Ascending aorta (tissue), 2 donors: ENCODE measurements around the gene PEBP1. TPM values are rescaled to one million over a fixed set of nuclear protein-coding genes. Genes with fewer than 3 reads are reported as not detected.

Experiments
- DNase-seq, 2 donors: peaks; one replicate each; pipeline ENCODE4 v3.0.0-alpha.2; 2019; ENCODE audit warnings: low spot score in 2 of 2
- H3K27ac ChIP-seq, 2 donors: fragments of 200-600 bp; sonication (generic); one replicate each; pipeline ENCODE4 v1.5.1; 2016 to 2017; ENCODE audit warnings: mild to moderate bottlenecking in 1 of 2
- H3K27me3 ChIP-seq: fragments of 200-600 bp; sonication (generic); one replicate; pipeline ENCODE4 v1.5.1; 2017
- H3K36me3 ChIP-seq, 2 donors: fragments of 200-600 bp; sonication (generic); one replicate each; pipeline ENCODE4 v1.5.1; 2016
- H3K4me1 ChIP-seq, 2 donors: fragments of 200-600 bp; sonication (generic); one replicate each; pipeline ENCODE4 v1.5.1; 2016 to 2017; ENCODE audit warnings: mild to moderate bottlenecking in 1 of 2
- H3K4me3 ChIP-seq, 2 donors: fragments of 200-600 bp; sonication (generic); one replicate each; pipeline ENCODE4 v1.5.1; 2016 to 2017; ENCODE audit warnings: mild to moderate bottlenecking in 1 of 2
- H3K9me3 ChIP-seq, 2 donors: fragments of 200-600 bp; sonication (generic); one replicate each; pipeline ENCODE4 v1.5.1; 2016
- intact Hi-C: fragments of 100-400 bp; cut with DNase I; formaldehyde crosslinking; loops from one replicate; pipeline ENCODE4 v1.15.1; 2023
- total RNA-seq: library from RNA; depleted of rRNA; stranded (reverse); fragments of >200 nt; gene quantifications from one replicate; pipeline ENCODE4 v1.1.0, GENCODE V29; 2016
- TF ChIP-seq, protein P1 (sequence below), 3 experiments: fragments of 200-600 bp in 2 of 3; fragments of 450-650 bp in 1 of 3; sonication (generic) in 2 of 3; IDR thresholded peaks; one replicate each; pipeline ENCODE4 v1.5.1; 2016 to 2019; ENCODE audit warnings: antibody characterized with exemption in 3 of 3, mild to moderate bottlenecking in 1 of 3, moderate library complexity in 1 of 3

PEBP1 gene
- total RNA-seq, 1 donor from 2014 or later: 312 TPM

- Histone ChIP-seq H3K9me3 (no peaks in the 10 kb centered on the region), H3K27me3 (no peaks in the 10 kb centered on the region), H3K4me3 (no peak overlapping the region), H3K36me3 (peaks cover 33 to 48% of the 10 kb centered on the region in 2 donors), H3K4me1 (no peaks in the 10 kb centered on the region), H3K27ac (no peak overlapping the region)
- TF ChIP-seq, protein P1, sequence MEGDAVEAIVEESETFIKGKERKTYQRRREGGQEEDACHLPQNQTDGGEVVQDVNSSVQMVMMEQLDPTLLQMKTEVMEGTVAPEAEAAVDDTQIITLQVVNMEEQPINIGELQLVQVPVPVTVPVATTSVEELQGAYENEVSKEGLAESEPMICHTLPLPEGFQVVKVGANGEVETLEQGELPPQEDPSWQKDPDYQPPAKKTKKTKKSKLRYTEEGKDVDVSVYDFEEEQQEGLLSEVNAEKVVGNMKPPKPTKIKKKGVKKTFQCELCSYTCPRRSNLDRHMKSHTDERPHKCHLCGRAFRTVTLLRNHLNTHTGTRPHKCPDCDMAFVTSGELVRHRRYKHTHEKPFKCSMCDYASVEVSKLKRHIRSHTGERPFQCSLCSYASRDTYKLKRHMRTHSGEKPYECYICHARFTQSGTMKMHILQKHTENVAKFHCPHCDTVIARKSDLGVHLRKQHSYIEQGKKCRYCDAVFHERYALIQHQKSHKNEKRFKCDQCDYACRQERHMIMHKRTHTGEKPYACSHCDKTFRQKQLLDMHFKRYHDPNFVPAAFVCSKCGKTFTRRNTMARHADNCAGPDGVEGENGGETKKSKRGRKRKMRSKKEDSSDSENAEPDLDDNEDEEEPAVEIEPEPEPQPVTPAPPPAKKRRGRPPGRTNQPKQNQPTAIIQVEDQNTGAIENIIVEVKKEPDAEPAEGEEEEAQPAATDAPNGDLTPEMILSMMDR (IDR thresholded peaks at IDR 0.05): peak in 2 of 3 experiments; percentile 20 to 42
- no peak for DNase-seq
- intact Hi-C loops: no loop called here
Measured at GRCh38 chr12:118164798-118165486, 29.0 kb downstream of the PEBP1 start.

DNA sequence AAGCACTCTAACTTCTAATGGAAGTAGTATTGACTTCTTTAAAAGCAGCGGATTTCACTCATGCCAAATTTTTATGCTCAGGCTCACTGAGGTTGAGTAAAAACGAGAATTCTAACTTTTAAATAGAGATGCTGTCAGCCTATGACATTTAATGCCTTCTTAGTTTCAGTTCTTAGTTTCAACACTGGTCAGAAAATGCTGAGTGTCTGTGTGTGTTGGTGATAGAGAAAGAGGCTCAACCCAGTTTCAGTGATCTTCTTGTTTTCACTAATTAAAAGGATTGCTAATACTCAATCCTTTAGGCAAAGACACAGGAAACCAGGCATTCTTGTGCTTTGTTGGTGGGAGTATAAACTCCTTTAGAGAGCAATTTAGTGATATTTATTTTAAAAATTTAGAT lies 31.0 kb downstream of the PEBP1 start:
- no peaks in the 10 kb centered on the region for H3K9me3 ChIP-seq
- no peak overlapping the region for H3K27ac ChIP-seq
- TF ChIP-seq, protein P1 (IDR thresholded peaks at IDR 0.05): no peak
- DNase-seq: no peak
- peaks cover 35 to 48% of the 10 kb centered on the region in 2 donors for H3K36me3 ChIP-seq
- no peak overlapping the region for H3K4me3 ChIP-seq
- H3K4me1 ChIP-seq: no peaks in the 10 kb centered on the region
- intact Hi-C loops: no loop called here
- no peaks in the 10 kb centered on the region for H3K27me3 ChIP-seq

DNA sequence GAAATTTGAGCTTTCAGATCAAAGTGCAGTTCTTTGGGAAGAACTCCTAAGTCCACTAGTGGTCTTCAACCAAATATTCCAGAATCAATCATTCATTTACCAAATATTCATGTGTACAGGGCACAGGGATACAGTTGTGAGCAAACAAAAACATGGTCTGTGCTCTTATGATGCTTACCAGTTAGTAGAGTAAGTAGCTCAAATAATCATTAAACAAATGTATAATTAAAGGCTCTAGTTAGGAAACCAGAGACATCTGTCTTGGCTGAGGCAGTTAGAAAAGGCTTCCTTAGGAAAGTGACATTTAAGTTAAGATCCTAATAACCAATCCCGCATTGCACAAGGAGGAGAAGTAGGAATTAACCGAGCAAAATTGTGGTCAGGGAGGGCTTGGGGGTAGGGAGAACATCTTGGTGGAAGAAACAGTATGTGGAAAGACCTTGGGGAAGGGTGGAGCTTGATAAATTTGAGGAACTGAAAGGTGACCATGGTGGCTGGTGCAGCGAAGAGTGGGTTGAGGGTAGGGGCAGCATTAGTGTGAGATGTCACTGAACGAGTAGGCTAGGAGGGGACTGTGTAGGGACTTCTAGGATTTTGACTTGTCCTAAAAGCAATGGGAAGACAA lies 40.0 kb downstream of the PEBP1 start:
- no peak overlapping the region for H3K4me3 ChIP-seq
- DNase-seq: no peak
- no peaks in the 10 kb centered on the region for H3K9me3 ChIP-seq
- no peaks in the 10 kb centered on the region for H3K27me3 ChIP-seq
- intact Hi-C loops: no loop called here
- H3K27ac ChIP-seq: no peak overlapping the region
- TF ChIP-seq, protein P1 (IDR thresholded peaks at IDR 0.05): no peak
- no peaks in the 10 kb centered on the region for H3K4me1 ChIP-seq
- H3K36me3 ChIP-seq: peaks cover 61 to 82% of the 10 kb centered on the region in 2 donors

- TF ChIP-seq, protein P1 (IDR thresholded peaks at IDR 0.05): no peak
- DNase-seq: no peak
- Histone ChIP-seq H3K27me3 (no peaks in the 10 kb centered on the region), H3K4me1 (peaks cover 0 to 4% of the 10 kb centered on the region in 2 donors), H3K9me3 (no peaks in the 10 kb centered on the region), H3K4me3 (no peak overlapping the region), H3K27ac (no peak overlapping the region), H3K36me3 (peaks cover 18 to 23% of the 10 kb centered on the region in 2 donors)
- intact Hi-C loops: loop anchor here (5.0 kb wide), 1 partner anchor 129 kb away; no protein-coding TSS in a partner anchor
Measured at GRCh38 chr12:118183155-118183554, 47.2 kb downstream of the PEBP1 start.

GRCh38 chr12:118183711-118184110 lies 47.8 kb downstream of the PEBP1 start:
- Histone ChIP-seq H3K36me3 (peaks cover 17 to 21% of the 10 kb centered on the region in 2 donors), H3K4me3 (no peak overlapping the region), H3K4me1 (peaks cover 0 to 4% of the 10 kb centered on the region in 2 donors), H3K9me3 (no peaks in the 10 kb centered on the region), H3K27me3 (no peaks in the 10 kb centered on the region), H3K27ac (no peak overlapping the region)
- intact Hi-C loops: loop anchor here (5.0 kb wide), 1 partner anchor 129 kb away; no protein-coding TSS in a partner anchor
- TF ChIP-seq, protein P1 (IDR thresholded peaks at IDR 0.05): no peak
- DNase-seq: no peak
